ENCODE measurements around the gene ZNF619. TPM values are rescaled to one million over a fixed set of nuclear protein-coding genes. Genes with fewer than 3 reads are reported as not detected.

The ZNF619 gene
- total RNA-seq (1 to 10 TPM; 4.9 to 5.9 TPM), polyA plus RNA-seq (1 to 10 TPM; 1.3 to 1.7 TPM)

DNA sequence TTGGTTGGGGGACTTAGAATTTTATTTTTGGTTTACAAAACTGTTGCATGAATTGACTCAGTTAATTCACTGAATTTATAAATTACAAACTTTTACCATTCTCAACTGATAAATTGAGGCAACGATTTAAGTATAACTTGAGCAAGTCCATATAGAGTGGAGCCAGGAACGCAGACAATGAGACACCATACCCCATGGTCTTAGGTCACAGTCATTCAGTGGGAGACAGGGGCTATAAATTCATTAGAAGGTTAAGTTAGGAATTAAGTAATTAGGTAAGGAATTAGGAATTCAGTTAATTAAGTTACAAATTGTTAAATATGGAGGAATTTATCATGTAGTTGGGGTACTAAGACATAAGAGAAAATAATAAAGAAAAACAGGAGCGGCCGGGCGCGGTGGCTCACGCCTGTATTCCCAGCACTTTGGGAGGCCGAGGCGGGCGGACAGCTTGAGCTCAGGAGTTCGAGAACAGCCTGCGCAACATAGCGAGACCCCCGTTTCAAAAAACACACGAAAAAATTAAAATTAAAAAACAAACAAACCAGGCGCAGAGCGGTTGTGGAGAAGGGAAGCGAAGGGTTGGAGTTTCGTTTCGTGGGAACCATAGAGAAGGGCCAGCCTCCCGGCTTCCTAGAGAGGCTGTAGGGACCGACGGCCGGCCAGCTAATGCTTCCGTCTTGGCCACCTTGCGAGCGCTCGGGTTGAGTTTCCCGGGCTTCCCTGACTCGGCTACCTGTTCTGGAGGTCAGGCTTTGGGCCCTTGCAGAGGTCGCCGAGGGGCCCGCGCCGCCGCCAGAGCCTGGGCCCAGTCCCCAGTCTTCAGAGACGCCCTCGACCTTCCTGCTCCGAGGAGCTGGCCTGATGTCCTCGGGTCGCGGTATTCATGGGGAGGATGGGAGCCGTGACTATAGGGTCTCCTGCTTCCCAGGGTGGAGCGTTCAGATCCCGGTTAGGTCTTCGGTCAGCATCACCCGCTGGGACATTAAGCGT, at the start of gene ZNF619:
Gene ZNF619, plus strand, starts transcription at position 645 of the 993 bp plus-strand sequence. CDS start 858 bp downstream, outside the sequence.
- WGBS = 6% methylated on average over 48 of the region's 48 CpGs

More for the DNA sequence above, at the start of gene ZNF619:
- TF ChIP-seq FOXA2 (IDR thresholded peaks at IDR 0.05) = no peak
- peak in 1 of 2 donors; percentile 16 for TF ChIP-seq JUND (IDR thresholded peaks at IDR 0.05)
- TF ChIP-seq NR2F2 (IDR thresholded peaks at IDR 0.05) = peak; percentile 12
- TF ChIP-seq, protein P1, sequence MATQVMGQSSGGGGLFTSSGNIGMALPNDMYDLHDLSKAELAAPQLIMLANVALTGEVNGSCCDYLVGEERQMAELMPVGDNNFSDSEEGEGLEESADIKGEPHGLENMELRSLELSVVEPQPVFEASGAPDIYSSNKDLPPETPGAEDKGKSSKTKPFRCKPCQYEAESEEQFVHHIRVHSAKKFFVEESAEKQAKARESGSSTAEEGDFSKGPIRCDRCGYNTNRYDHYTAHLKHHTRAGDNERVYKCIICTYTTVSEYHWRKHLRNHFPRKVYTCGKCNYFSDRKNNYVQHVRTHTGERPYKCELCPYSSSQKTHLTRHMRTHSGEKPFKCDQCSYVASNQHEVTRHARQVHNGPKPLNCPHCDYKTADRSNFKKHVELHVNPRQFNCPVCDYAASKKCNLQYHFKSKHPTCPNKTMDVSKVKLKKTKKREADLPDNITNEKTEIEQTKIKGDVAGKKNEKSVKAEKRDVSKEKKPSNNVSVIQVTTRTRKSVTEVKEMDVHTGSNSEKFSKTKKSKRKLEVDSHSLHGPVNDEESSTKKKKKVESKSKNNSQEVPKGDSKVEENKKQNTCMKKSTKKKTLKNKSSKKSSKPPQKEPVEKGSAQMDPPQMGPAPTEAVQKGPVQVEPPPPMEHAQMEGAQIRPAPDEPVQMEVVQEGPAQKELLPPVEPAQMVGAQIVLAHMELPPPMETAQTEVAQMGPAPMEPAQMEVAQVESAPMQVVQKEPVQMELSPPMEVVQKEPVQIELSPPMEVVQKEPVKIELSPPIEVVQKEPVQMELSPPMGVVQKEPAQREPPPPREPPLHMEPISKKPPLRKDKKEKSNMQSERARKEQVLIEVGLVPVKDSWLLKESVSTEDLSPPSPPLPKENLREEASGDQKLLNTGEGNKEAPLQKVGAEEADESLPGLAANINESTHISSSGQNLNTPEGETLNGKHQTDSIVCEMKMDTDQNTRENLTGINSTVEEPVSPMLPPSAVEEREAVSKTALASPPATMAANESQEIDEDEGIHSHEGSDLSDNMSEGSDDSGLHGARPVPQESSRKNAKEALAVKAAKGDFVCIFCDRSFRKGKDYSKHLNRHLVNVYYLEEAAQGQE (IDR thresholded peaks at IDR 0.05) = peak; percentile 40
- TF ChIP-seq RAD21 (IDR thresholded peaks at IDR 0.05) = peak; percentile 33 to 43
- TF ChIP-seq, protein P2, sequence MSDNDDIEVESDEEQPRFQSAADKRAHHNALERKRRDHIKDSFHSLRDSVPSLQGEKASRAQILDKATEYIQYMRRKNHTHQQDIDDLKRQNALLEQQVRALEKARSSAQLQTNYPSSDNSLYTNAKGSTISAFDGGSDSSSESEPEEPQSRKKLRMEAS (IDR thresholded peaks at IDR 0.05) = peak; percentile 11
- peak in 1 of 2 donors; percentile 71 for TF ChIP-seq GABPA (IDR thresholded peaks at IDR 0.05 in 1 of 2, conservative IDR thresholded peaks at IDR 0.05 in 1 of 2)
- TF ChIP-seq YY1 (IDR thresholded peaks at IDR 0.05) = peak; percentile 72
- TF ChIP-seq ZBTB33 (IDR thresholded peaks at IDR 0.05) = peak; percentile 32
- TF ChIP-seq, protein P3, sequence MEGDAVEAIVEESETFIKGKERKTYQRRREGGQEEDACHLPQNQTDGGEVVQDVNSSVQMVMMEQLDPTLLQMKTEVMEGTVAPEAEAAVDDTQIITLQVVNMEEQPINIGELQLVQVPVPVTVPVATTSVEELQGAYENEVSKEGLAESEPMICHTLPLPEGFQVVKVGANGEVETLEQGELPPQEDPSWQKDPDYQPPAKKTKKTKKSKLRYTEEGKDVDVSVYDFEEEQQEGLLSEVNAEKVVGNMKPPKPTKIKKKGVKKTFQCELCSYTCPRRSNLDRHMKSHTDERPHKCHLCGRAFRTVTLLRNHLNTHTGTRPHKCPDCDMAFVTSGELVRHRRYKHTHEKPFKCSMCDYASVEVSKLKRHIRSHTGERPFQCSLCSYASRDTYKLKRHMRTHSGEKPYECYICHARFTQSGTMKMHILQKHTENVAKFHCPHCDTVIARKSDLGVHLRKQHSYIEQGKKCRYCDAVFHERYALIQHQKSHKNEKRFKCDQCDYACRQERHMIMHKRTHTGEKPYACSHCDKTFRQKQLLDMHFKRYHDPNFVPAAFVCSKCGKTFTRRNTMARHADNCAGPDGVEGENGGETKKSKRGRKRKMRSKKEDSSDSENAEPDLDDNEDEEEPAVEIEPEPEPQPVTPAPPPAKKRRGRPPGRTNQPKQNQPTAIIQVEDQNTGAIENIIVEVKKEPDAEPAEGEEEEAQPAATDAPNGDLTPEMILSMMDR (IDR thresholded peaks at IDR 0.05; ENCODE audit: low read depth, low read length, missing input control) = no peak
- peak; percentile 7 for TF ChIP-seq FOXA1 (IDR thresholded peaks at IDR 0.05)
- no peak for TF ChIP-seq TAF1 (conservative IDR thresholded peaks at IDR 0.05)
- TF ChIP-seq EGR1 (IDR thresholded peaks at IDR 0.05; ENCODE audit: low read depth in 2 of 2) = no peak
- TF ChIP-seq RXRA (IDR thresholded peaks at IDR 0.05) = peak in 1 of 2 donors; percentile 22
- TF ChIP-seq SP1 (IDR thresholded peaks at IDR 0.05) = peak; percentile 8
- no peaks in the 10 kb centered on the region for H3K9me3 ChIP-seq (ENCODE audit: control insufficient read depth in 4 of 4, low read length in 3 of 4)
- H3K27ac ChIP-seq (ENCODE audit: low read depth in 1 of 2, low read length in 2 of 2) = peak within 1 kb of the TSS in 1 of 2 donors; percentile 68
- H3K27me3 ChIP-seq (ENCODE audit: control insufficient read depth in 4 of 4, insufficient read depth in 4 of 4, low read length in 3 of 4) = no peaks in the 10 kb centered on the region
- H3K9ac ChIP-seq (ENCODE audit: low read depth in 1 of 2, low read length in 2 of 2) = peak within 1 kb of the TSS; percentile 55 to 66
- peaks cover 0 to 10% (median 7%) of the 10 kb centered on the region in 4 donors for H3K4me1 ChIP-seq (ENCODE audit: control insufficient read depth in 4 of 4, insufficient read depth in 4 of 4, low read length in 3 of 4)
- peak within 1 kb of the TSS; percentile 80 to 95 (median 91) for H3K4me3 ChIP-seq (ENCODE audit: low read depth in 1 of 3, low read length in 3 of 3)
- peak; percentile 76 for DNase-seq (ENCODE audit: low spot score)
- H3K36me3 ChIP-seq (ENCODE audit: control insufficient read depth in 4 of 4, insufficient read depth in 3 of 4, low read depth in 1 of 4, low read length in 3 of 4) = peaks cover under 1 to 22% (median 11%) of the 10 kb centered on the region in 4 donors
